Measurements from ENCODE around the gene GPR3.

DNA sequence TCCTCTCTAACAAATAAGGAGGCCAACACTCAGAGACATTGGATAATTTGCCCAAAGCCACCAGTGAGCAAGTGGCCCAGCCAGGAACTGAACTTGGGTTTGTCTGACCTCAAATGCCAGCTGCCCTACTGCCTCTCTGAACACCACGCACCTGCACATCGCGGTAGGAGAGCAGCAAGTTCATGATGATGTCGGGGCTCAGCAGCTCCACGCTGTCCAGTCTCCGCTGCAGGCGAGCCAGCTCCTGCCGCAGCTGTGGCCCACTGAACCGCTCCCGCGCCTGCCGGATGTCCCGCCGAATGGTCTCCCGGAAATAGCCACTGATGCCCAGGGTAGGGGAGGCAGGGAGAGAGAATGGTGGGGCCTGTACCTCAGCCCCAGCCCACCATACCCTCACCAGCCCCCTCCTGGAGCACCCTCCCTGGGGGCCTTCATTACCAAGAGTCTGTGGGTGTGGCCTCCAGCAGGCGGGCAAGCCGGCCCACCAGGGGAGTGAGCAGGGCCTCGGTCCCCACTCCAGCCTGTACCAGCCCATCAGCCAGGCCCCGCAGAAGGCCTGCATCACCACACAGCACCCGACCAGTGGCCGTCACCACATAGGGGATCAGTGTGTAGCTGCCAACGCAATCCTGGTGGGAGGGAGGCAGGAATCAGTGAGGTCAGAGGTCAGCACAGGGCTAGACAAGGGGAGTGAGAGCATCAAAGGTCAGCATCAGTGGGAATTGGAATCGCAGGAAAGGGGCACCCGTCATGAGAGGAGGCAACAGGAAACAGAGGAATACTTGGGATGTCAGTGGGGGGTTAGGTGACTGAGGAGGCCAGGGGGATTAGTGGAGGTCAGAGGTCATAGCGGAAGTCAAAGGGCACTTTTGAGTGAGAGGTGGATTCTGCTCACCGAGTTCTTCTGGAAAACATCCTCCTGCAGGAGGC, 28.4 kb upstream of the GPR3 start:
- TF ChIP-seq, protein P1, sequence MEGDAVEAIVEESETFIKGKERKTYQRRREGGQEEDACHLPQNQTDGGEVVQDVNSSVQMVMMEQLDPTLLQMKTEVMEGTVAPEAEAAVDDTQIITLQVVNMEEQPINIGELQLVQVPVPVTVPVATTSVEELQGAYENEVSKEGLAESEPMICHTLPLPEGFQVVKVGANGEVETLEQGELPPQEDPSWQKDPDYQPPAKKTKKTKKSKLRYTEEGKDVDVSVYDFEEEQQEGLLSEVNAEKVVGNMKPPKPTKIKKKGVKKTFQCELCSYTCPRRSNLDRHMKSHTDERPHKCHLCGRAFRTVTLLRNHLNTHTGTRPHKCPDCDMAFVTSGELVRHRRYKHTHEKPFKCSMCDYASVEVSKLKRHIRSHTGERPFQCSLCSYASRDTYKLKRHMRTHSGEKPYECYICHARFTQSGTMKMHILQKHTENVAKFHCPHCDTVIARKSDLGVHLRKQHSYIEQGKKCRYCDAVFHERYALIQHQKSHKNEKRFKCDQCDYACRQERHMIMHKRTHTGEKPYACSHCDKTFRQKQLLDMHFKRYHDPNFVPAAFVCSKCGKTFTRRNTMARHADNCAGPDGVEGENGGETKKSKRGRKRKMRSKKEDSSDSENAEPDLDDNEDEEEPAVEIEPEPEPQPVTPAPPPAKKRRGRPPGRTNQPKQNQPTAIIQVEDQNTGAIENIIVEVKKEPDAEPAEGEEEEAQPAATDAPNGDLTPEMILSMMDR (IDR thresholded peaks at IDR 0.05) = no peak
- no peak for TF ChIP-seq POLR2A (IDR thresholded peaks at IDR 0.05)
